ENCODE data around the gene CFTR.
"Not testable (repeated sequence)": the region's sequence is repeated elsewhere in the genome, so short reads cannot be mapped to it uniquely, and the experiment has no call there.

DNA sequence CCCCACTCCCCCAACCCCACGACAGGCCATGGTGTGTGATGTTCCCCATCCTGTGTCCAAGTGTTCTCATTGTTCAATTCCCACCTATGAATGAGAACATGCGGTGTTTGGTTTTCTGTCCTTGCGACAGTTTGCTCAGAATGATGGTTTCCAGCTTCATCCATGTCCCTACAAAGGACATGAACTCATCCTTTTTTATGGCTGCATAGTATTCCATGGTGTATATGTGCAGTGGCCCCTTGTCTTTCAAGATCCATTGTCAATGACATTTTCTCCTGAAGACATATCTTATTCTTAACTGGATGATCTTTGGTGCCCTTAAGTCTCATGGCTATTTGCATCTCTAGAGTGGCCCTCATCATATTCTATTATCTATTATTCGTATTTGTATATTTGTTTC is 19.0 kb upstream of the CFTR start:
- TF ChIP-seq, protein P1, sequence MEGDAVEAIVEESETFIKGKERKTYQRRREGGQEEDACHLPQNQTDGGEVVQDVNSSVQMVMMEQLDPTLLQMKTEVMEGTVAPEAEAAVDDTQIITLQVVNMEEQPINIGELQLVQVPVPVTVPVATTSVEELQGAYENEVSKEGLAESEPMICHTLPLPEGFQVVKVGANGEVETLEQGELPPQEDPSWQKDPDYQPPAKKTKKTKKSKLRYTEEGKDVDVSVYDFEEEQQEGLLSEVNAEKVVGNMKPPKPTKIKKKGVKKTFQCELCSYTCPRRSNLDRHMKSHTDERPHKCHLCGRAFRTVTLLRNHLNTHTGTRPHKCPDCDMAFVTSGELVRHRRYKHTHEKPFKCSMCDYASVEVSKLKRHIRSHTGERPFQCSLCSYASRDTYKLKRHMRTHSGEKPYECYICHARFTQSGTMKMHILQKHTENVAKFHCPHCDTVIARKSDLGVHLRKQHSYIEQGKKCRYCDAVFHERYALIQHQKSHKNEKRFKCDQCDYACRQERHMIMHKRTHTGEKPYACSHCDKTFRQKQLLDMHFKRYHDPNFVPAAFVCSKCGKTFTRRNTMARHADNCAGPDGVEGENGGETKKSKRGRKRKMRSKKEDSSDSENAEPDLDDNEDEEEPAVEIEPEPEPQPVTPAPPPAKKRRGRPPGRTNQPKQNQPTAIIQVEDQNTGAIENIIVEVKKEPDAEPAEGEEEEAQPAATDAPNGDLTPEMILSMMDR (conservative IDR thresholded peaks at IDR 0.05): not testable (repeated sequence)
- TF ChIP-seq EZH2 (IDR thresholded peaks at IDR 0.05; ENCODE audit: low read depth): not testable (repeated sequence)

Measured in PC-9 (cell line).